Suprapubic skin (tissue), 3 donors: Measurements from ENCODE around the gene SIVA1.

Source experiments
- EP300 ChIP-seq: sonication (generic); formaldehyde crosslinking; IDR thresholded peaks from one replicate; pipeline ENCODE4 v1.6.1; 2017; ENCODE audit warnings: antibody characterized with exemption
- POLR2A ChIP-seq, 2 donors: fragments of 450-650 bp; IDR thresholded peaks; one replicate each; pipeline ENCODE4 v1.6.1; 2017; ENCODE audit warnings: antibody characterized with exemption in 2 of 2, mild to moderate bottlenecking in 2 of 2, moderate library complexity in 2 of 2
- TF ChIP-seq, protein P1 (sequence below), 2 donors: fragments of 200-600 bp in 1 of 2; fragments of 450-650 bp in 1 of 2; sonication (generic) in 1 of 2; IDR thresholded peaks; one replicate each; pipeline ENCODE4 v1.5.1; 2016 to 2019; ENCODE audit warnings: antibody characterized with exemption in 2 of 2, mild to moderate bottlenecking in 1 of 2, moderate library complexity in 1 of 2

DNA sequence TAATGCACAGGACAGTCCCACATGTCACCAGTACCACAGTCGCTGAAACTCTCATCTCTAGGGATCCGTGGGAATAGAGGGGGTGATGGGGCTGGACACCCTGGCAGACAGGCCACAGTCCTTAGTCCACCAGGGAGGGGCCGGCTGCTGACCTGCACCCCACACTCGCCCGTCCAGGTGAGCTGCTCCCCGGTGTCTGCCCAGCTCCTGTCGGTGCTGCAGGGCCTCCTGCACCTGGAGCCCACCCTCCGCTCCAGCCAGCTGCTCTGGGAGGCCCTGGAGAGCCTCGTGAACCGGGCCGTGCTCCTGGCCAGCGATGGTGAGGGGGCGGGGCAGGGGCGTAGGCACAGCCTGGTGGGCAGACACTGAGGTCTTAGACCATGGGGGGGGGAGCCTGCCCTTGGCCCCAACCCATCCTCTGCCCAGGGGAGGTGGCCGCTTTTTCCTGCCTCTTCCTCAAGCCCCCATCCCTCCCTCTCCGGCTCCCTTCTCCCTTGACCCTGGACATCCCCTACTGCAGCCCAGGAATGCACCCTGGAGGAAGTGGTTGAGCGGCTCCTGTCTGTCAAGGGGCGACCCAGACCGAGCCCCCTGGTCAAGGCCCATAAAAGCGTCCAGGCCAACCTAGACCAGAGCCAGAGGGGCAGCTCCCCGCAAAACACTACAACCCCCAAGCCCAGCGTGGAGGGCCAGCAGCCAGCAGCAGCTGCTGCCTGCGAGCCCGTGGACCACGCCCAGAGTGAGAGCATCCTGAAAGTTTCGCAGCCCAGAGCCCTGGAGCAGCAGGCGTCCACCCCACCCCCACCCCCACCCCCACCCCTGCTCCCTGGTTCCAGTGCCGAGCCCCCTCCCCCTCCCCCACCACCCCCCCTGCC is 46.0 kb upstream of the SIVA1 start:
- TF ChIP-seq POLR2A (IDR thresholded peaks at IDR 0.05) (no peak), EP300 (no peak)
- TF ChIP-seq, protein P1, sequence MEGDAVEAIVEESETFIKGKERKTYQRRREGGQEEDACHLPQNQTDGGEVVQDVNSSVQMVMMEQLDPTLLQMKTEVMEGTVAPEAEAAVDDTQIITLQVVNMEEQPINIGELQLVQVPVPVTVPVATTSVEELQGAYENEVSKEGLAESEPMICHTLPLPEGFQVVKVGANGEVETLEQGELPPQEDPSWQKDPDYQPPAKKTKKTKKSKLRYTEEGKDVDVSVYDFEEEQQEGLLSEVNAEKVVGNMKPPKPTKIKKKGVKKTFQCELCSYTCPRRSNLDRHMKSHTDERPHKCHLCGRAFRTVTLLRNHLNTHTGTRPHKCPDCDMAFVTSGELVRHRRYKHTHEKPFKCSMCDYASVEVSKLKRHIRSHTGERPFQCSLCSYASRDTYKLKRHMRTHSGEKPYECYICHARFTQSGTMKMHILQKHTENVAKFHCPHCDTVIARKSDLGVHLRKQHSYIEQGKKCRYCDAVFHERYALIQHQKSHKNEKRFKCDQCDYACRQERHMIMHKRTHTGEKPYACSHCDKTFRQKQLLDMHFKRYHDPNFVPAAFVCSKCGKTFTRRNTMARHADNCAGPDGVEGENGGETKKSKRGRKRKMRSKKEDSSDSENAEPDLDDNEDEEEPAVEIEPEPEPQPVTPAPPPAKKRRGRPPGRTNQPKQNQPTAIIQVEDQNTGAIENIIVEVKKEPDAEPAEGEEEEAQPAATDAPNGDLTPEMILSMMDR (IDR thresholded peaks at IDR 0.05) = no peak
